CD4-positive, alpha-beta T cell treated with Interleukin-15 for 1 hour (primary cell): ENCODE measurements around the gene TTC22.

Experiments used
- DNase-seq: peaks from one replicate; pipeline ENCODE4 v3.0.0-alpha.2; 2020

TTC22 gene

DNA sequence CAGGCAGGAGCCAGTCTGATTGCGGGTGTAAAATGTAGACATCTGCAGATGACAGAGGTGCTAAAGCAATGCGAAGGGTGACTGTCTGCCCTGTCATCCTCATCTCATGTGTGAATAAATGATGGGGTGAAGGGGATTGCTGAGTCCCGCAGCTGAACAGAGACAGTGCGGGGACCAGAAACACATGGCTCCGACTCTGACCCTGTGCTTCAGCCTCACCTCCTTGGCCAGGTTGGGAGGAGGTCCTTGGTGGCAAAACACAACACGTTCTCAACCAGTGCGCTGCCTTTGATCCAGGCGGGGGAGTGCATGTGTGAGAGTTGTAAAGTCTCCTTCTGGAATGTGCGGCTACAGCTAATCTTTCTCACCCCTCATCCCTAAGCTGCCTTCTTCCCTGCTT lies 32.0 kb upstream of the TTC22 start:
- no peak for DNase-seq

DNA sequence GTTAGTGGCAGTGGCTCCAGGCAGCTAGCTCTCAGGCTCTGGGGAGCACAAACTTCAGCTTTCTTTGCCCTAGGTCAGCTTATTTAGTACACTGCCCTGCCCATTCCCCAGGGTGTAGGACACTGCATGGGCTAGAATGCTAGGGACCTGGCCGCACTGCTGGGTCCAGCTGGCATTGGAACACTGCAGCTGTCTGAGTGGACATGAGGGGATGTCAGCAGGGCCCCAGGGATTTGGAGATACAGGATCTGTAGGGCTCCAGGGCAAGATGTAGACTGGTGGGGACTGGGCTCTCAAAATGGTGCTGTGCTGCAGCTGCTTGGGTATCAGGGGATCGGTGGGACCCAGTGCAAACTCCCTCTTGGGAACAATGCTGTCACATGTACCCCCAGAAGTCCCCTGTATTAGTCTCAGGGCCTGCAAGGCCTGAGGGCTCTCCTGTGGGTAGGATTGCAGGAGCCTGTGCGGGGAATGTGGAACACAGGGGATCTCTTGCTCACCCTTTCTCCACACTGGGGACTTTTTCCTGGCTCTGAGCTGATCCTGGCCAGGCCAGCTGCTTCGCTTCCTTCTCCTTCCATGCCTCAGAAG lies 25.2 kb upstream of the TTC22 start:
- DNase-seq = no peak

DNA sequence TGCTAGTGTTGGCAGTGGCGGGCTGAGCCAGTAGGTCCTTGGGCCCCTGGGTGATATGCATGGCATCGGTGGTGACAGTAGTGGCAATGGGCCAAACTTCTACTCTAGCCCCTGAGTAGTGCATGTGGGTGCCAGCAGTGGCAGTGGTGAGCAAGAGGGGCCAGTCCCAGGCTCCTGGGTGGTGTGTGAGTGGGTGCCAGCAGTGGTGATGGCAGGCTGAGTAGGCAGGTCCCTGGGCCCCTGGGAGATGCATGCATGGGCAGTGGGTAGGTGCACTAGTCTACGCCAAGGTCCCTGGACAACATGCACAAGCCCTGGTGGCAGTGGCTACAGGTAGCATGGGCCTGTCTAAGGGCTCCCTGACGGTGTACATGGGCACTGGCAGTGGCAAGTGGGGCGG lies 24.6 kb upstream of the TTC22 start:
- no peak for DNase-seq

DNA sequence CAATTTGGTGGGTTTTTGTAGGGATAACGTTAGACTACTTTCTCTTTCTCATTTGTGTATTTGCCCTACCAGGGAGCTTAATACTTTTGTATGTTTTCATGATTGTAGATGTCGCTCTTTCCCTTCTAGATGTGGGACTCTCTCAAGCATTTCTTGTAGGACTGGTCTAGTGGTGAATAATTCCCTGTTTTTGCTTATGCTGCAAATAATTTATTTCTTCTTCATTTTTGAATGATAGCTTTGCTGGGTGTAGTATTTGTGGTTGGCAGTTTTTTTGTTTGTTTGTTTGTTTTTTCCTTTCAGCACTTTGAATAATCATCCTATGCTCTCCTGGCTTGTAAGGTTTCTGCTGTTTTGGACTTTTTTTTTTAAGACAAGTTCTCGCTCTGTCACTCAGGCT lies 22.5 kb upstream of the TTC22 start:
- no peak for DNase-seq

DNA sequence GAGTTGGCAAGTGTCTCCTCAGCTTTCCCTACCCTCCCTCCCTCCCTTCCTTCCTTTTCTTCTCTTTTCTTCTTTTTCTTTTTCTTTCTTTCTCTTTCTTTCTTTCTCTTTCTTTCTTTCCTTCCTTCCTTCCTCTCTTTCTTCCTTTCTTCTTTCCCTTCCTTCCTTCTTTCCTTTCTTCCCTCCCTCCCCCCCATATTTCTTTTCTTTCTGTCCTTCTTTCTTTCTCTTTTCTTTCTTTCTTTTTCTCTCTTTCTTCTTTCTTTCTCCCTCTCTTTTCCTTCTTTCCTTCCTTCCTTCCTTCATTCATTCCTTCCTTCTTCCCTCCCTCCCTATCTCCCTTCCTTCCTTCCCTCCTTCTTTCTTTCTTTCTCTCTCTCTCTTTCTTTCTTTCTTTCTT lies 18.6 kb upstream of the TTC22 start:
- DNase-seq = no peak

DNA sequence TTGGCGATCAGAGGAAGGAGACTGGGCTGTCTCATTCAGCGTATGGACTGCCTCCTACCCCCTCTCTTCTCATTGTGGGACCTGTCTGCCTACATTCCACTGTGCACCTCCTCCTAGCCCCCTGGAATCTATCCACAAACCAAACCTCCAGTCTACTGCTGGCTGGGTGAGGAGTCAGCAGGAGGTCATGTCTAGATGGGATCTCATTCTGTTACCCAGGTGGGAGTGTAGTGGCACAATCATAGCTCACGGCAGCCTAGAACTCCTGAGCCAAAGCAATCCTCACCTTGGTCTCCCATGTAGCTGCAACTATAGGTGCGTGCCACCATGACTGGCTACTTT lies 18.0 kb upstream of the TTC22 start:
- DNase-seq = no peak

DNA sequence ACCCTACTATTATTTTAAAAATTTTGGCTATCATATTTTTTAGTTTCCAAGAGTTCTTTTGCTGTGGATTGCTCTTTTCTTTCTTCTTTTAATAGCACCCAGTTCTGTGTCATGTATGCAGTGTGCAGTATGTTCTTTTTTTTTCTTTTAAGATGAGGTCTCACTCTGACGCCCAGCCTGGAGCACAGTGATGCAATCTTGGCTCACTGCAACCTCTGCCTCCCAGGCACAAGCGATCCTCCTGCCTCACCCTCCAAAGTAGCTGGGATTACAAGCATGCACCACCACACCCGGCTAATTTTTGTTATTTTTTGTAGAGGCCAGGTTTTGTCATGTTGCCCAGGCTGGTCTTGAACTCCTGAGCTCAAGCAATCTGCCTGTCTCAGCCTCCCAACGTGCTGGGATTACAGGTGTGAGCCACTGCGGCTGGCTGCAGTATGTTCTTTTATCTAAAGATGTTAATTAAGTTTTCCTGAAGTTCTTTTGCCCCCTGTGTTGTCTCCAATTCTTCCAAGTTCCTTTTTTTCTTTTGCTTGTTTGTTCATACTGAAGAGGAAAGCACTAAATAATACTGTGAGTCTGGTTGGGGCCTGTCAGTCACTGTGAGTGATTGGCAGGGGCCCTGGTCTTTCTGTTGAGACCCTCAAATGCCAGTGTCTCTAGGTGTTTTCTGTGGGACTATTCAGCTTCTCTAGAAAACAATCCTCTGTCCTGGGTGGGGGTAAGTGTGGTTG lies 17.5 kb upstream of the TTC22 start:
- no peak for DNase-seq

DNA sequence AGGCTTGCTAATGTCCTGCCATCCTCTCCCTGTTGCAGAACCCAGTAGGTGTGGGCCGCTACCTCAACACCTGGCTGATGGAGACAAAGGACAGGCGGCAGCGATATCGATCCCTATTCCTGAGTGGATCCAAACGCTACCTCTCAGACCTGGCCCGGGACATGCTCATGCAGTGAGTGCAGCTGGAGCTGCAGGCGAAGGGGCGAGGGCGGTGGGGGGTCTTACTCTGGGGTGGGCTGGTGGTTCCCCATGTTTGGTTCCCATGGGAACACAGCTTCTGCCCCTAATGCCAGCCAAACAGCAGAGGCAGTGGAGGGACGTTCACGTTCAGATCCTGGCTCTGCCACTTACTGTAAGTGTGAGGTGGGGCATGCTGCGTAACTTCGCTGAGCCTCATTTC lies 15.8 kb upstream of the TTC22 start:
- DNase-seq = no peak

DNA sequence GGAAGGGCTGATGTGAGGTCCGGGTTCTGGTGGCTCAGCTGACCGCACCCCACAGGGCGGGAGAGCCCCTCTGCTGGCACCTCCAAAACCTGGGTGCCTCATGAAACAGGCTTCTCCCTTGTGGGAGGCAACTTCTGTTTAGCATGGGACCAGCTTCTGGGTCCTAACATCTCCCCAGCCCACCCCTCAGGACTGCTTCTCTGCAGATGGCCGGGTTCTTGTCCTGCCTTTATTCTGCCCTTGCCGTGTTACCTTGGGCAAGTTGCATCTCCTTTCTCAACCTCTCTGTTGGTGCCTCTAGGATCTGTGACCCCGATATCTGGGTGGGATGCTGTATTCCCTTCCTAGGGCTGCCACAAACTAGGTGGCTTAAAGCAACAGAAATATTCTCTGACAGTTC lies 15.0 kb upstream of the TTC22 start:
- DNase-seq = no peak

DNA sequence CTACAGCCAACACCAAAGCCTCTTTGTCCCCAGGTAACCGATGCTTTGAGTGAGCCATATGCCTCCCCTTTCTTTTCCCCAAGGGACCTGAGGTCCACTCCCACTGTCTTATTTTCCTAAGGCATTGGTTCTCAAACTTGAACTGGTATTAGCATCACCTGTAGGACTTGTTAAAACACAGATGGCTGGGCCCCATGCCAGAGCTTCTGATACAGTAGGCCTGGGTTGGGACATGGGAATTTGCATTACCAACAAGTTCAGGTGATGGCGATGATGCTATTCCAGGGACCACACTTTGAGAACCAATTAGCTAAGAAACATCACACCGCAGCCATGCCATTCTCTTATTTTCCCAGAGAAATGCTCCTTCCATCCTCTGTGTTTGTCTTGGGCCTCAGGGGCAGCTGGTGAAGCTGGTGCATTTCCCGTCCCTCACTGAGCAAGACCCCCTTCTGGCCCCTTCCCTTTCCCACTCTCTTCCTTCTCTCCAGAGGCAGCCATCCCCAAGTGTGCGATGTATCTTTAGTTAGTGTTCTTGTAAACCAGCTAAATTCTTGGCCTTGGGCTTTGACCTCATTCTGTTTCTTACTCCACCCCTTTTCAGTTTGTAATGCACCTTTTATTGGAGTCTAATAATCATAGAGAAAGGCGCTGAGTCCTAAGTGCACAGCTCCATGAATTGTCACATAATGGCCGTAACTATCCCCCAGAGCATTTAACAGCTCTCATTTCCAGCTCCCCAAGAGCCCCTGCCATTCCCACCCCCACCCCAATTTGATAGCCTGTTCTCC lies 14.2 kb upstream of the TTC22 start:
- DNase-seq = no peak

DNA sequence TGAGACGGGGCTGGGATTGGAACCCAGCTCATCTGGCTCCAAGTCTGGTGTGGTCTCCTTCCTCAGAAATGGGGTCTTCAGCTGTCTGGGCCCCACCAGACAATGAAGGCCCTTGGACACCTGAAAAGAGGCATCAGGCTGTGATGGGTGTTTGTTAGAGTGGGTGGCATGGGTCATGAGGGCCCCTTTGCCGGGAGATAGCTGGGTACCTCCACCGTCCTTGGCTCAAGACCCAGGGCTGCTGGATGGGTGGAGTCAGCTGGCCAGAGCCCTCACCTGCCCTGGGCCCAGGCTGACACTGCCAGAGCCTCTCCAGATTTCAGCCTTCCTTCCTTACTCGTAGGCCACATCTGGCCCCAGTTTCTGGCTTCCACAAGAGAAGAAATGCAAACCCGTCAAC lies 13.4 kb upstream of the TTC22 start:
- DNase-seq = no peak

DNA sequence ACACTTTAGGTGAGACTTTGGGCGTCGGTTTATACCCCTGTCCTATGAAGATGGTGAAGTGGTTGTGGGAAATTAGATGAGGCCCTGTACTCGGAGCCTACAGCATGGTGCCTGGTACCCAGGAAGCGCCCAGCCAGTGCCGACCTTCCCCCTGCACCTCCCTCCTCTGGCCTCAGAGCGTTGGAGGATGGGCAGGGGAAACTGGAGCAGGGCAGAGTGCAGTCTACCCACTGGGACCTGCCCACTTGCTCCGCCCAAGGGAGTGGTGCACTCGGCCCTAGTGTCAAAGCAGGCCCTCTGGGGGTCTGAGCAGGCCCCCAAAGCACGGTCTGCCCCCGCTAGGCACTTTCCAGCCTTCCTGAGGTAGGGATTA lies 13.0 kb upstream of the TTC22 start:
- DNase-seq = no peak

DNA sequence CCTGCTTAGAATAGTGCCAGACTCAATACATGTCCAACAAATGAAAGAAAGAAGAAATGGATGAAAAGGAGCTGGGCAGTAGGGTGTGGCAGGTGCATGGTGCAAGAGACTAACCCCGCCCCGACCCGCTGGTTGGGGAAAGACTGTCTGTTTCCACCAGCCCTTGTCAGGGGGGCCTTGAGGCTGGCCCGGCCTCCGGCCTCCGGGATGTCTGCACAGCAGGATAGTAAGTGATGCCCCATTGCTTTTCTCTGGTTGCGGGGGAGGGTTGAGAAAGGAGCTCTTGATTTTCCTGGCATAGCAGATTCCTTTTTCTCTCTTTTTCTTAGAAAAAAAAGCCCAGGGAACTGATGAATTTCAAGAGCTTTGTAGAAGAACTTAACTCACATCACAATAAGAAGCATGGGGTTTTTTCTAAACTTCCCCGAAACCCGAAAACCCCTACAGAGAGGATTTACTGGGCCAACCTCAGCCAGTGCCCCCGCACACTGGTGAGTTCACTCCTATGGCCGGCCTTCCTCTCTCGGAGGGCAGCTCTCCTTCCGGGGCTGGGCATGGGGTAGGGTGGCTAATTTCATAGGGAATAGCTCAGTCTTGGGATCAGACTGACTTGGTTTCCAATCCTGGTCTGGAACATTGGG lies 12.5 kb upstream of the TTC22 start:
- no peak for DNase-seq

DNA sequence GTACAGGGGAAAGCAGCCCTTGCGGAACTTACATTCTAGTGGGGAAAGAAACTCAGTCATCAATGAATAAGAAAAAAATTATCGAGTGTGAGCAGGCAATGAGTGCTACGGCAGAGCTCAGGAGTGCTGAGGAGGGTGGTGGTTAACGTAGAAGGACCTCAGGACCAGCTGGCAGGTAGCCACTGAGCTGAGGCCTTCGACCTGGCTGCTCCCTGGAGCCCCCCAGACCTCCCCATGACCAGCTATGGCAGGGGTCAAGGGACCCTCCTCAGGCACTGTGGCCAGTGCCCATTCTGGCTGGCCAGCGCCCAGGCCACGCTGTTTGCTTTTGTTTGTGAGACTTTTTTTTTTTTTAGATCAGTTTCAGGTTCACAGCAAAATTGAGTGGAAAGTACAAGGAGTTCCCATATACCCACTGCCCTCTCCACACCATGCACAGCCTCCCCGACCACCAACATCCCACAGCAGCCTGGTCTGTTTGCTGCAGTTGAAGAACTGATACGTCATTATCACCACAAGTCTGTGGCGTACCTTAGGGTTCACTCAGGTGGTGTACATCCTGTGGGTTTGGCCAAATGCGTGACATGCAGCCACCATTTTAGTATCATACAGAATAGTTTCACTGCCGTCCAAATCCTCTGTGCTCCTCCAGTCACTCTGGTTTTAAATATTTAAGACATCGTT lies 11.8 kb upstream of the TTC22 start:
- no peak for DNase-seq

DNA sequence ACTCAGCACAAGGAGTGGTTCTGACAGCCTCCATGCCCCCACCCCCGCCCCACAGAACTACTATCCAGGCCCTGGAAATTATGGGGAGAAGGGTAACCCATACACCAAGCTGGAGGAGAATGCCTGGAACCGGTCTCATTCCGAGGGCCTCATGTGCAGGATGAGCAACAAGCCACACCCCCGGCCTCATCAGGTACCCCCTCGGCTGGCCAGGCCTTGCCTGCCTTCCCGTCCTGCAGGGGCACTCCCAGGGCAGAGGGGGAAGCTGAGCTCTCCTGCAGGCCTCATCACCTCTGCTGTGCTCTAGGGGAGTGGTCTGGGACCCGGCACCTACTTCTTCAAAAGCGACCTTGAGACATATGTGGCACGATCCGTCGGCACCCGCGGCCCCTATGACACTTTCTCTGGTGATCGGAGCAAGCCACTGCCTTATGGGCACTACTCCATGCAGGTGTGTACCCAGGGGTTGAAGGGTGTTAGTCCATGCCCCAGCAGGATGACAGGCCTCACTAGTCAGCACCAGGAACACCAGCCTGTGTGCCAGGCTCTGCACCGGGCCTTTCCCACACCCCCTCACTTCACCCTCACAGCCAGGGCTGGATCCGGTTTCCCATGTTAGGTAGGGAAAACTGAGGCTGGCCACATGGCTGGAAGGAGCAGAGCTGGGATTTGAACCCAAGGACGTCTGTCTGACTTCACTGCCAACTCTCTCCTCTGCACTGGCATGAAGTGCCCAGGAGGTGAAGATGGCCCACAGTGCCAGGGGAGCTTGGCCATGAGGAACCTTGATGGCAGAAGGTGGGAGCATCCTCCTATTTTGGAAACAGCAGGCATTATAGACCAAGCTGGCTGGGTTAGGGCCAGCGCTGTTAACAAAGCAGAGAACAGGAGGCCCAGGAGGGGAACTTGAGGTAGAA lies 10.9 kb upstream of the TTC22 start:
- DNase-seq = no peak

DNA sequence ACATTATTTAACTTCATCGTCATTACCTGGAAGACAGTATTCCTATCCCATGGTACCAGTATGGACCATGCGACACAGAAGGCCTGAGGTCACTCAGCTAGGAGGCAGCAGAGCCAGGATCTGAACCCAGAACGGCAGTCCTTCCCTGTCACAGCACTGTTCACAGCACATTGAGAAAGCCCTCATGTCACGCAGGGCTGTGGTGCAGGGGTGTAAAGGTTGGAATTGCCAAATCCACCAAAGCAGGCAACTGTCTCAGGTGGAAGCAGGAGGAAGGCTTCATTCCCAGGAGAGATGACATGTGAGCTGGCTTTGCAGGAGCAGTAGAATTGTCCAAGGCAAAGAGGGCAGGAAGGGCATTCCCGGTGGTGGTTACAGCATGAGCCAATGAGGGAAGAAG lies 9.9 kb upstream of the TTC22 start:
- no peak for DNase-seq

DNA sequence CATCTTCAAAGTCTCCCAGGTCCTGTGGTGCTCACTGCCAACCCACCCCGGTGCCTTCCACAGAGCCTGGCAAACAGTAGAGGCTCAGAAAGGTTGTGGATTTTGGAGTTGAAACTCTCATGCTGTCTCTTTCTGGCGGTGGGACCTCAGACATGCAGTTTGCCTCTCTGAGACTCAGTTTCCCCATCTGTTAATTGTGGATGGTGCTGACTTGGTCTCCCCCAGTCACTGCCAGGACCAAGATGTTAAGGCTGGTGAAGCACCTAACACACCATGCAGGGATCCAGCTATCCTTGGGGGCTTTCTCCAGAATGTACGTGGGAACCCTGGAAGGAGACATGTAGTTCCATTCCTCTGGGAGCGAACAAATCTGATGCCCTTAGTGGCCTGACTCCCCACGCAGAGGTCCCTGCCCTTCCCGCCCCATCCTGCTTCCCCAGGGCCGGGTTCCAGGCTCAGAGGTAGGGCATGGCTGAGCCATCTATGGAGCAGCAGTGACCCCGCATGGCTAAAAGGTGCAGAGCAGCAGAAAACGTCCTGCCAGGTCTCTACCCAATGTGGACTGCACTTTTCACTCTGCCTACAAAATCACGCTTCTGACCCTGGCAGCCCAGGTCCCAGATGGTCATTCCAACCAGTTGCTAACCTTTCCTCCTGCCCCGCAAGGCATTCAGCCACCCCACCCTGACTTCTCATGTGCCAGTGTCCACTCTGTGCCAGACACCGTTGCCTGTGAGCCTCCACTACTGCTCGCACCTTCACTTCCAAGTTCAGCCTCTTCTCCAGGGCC lies 9.2 kb upstream of the TTC22 start:
- DNase-seq = peak; percentile 53

DNA sequence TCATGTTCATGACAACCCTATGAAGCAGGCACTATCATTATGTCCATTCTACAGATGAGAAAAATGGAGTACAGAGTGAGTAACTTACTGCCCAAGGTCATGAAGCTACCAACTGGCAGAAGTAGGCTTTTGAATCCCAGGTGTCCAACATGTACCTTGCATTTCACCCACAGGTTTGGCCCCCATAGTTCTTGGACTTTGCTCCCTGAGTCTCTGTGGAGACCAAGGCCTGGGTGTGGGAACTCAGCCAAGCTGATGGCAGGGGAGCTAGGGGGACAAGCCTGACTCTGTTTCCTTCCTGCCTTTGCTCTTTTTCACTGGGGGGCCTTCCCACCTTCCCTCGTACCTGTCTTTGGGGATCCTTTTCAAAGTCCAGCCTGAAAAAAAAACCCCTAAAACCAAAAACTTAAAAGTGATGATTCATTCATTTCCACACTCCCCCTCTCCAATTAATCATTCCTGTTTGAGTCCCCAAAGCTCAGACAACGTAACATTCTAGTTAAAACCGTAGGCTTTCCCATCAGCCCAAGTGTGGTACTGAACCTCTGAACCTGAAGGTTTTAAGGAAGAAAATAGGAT lies 8.5 kb upstream of the TTC22 start:
- DNase-seq = no peak

DNA sequence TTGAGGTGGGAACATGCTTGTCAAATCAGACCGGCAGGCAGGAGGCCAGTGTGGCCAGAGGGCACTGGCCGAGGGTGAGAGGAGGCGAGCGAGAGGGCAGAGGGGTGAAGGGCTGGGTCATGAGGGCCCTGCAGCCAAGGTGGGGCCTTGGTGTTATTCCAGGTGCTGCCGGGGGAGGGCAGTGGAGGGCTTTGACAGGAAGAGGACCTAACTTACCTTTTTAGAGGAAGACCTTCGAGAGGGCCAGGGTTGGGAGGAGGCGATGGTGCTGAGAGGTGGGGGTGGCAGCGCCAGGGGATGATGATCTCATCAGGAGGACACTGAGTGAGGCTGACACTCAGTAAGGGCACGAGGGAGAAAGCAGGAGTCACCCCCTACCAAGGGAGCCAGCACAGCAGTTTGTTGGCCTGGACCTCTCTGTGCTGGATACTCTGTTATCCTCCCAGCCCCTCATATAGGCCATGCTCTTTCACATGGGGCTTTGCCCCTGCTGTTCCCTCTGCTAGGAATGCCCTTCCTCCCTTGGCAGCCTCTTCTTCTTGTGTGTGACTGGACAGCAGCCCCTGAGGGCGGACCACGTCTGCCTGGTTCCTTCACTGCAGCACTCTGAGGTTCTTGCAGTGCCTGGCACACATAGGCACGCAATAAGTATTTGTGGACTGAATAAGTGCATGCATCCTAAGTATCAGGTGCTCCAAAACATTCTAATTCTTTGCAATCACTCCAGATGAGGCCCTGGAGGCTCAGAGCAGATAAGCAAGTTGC lies 7.5 kb upstream of the TTC22 start:
- peak; percentile 14 for DNase-seq

DNA sequence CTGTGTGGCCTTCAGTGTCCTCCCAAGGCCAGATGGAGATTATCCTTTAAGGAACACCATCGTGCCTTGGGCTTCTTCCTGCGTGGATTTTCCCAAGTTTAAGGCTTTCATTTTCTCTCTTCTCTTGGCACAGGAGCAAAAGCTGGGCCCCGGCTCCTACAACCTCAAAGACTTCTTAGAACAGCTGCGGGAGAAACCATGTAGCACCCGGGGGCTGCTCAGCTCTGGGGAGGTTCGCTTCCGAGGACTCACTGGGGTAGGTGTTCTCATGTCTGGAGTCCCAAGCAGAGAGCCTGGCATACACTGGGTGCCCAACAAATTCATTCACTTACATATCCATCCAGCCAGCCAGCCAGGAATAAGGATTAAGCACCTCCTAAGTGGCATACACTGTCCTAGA lies 6.6 kb upstream of the TTC22 start:
- DNase-seq = no peak
